ENCODE measurements around the gene GVQW3. TPM values are rescaled to one million over a fixed set of nuclear protein-coding genes. Genes with fewer than 3 reads are reported as not detected.

Gene GVQW3
- total RNA-seq, 1 experiment from 2014 or later = 6.2 TPM

DNA sequence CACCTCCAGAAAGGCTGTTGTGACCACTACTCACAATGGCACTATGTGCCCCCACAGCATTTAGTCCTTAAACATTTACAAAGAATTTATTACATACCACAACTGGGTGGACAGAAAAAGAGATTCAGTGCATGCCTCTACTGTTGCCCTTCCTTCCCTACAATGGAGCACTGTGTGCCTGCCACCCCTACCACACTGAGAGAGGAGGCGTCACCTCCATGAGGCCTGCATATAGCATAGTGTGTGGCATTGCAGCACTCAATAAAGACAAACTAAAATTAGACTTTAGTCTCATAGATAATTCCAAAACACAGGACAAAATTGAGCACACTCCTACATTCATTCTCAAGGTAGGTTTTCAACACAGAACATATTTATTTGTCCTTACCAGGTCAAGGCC is 26.0 kb upstream of the GVQW3 start:
- Histone ChIP-seq H3K4me1 (ENCODE audit: insufficient read depth, low read length, poor library complexity, severe bottlenecking) (no peaks in the 10 kb centered on the region), H3K9me3 (ENCODE audit: low read depth, low read length, poor library complexity, severe bottlenecking) (no peaks in the 10 kb centered on the region), H3K27me3 (replicated peaks; ENCODE audit: insufficient read depth, low read depth, low read length, poor library complexity) (no peaks in the 10 kb centered on the region), H3K27ac (ENCODE audit: low read depth, low read length, poor library complexity, severe bottlenecking) (no peak overlapping the region), H3K36me3 (ENCODE audit: insufficient read depth, low read length, poor library complexity, severe bottlenecking) (peaks cover 29% of the 10 kb centered on the region), H3K4me3 (ENCODE audit: low read depth, low read length, poor library complexity, severe bottlenecking) (no peak overlapping the region)
- intact Hi-C loops (cut with micrococcal nuclease; ENCODE audit: unreplicated experiment) = no loop called here
- no TSS peak for BruUV-seq (replicated peaks)
- ChIA-PET POLR2A (ENCODE audit: low non-redundant PET) (no interaction called here), CTCF (no interaction called here)
- no peak for DNase-seq (ENCODE audit: low spot score)
- TF ChIP-seq, protein P1, sequence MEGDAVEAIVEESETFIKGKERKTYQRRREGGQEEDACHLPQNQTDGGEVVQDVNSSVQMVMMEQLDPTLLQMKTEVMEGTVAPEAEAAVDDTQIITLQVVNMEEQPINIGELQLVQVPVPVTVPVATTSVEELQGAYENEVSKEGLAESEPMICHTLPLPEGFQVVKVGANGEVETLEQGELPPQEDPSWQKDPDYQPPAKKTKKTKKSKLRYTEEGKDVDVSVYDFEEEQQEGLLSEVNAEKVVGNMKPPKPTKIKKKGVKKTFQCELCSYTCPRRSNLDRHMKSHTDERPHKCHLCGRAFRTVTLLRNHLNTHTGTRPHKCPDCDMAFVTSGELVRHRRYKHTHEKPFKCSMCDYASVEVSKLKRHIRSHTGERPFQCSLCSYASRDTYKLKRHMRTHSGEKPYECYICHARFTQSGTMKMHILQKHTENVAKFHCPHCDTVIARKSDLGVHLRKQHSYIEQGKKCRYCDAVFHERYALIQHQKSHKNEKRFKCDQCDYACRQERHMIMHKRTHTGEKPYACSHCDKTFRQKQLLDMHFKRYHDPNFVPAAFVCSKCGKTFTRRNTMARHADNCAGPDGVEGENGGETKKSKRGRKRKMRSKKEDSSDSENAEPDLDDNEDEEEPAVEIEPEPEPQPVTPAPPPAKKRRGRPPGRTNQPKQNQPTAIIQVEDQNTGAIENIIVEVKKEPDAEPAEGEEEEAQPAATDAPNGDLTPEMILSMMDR (conservative IDR thresholded peaks at IDR 0.05; ENCODE audit: low read depth, low read length) = no peak
- TF ChIP-seq EZH2 (IDR thresholded peaks at IDR 0.05; ENCODE audit: borderline replicate concordance, low read depth, low read length, poor library complexity, severe bottlenecking) = no peak

DNA sequence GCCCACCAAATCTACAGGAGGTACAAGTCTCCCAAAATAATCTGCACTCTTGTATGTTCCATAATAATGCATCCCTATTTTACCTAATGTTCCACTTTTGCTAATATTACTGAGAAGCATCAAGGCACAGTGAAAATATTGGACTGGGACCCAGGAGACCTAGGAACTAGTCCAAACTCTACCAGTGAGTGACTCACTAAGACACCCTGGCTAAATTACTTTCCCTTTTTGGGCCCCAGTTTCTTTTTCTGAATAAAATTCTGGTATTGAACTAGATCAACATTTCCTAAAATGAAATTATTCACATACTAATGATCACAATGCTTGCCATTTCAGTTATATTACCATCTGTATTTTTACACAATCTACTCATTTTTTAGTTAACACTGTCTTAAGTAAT is 19.7 kb upstream of the GVQW3 start:
- H3K36me3 ChIP-seq (ENCODE audit: insufficient read depth, low read length, poor library complexity, severe bottlenecking) = no peaks in the 10 kb centered on the region
- intact Hi-C loops (cut with micrococcal nuclease; ENCODE audit: unreplicated experiment) = no loop called here
- BruUV-seq (replicated peaks) = no TSS peak
- H3K4me3 ChIP-seq (ENCODE audit: low read depth, low read length, poor library complexity, severe bottlenecking) = no peak overlapping the region
- H3K27me3 ChIP-seq (replicated peaks; ENCODE audit: insufficient read depth, low read depth, low read length, poor library complexity) = no peaks in the 10 kb centered on the region
- DNase-seq (ENCODE audit: low spot score) = no peak
- peaks cover 15% of the 10 kb centered on the region for H3K4me1 ChIP-seq (ENCODE audit: insufficient read depth, low read length, poor library complexity, severe bottlenecking)
- ChIA-PET CTCF (no interaction called here), POLR2A (ENCODE audit: low non-redundant PET) (no interaction called here)
- no peaks in the 10 kb centered on the region for H3K9me3 ChIP-seq (ENCODE audit: low read depth, low read length, poor library complexity, severe bottlenecking)
- no peak for TF ChIP-seq EZH2 (IDR thresholded peaks at IDR 0.05; ENCODE audit: borderline replicate concordance, low read depth, low read length, poor library complexity, severe bottlenecking)
- H3K27ac ChIP-seq (ENCODE audit: low read depth, low read length, poor library complexity, severe bottlenecking) = no peak overlapping the region

DNA sequence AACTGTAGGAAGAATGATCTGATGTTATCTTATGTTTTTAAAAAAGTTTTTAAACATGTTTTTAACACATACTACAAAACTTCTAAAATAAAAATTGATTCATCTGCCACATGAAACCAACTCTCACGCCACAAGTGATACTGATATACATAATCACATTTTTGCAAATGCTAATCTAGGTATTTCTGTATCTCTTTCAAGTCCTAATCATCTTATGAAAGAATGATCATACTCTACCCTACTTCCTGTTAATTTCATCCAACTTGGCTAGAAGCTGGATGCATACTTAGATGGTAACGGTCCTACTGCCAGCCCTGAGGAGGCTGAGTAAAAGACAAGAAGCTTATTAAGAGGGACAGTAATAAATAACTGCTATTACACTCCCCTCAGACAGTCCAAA is 19.3 kb upstream of the GVQW3 start:
- ChIA-PET CTCF (no interaction called here), POLR2A (ENCODE audit: low non-redundant PET) (no interaction called here)
- Histone ChIP-seq H3K4me3 (ENCODE audit: low read depth, low read length, poor library complexity, severe bottlenecking) (no peak overlapping the region), H3K27ac (ENCODE audit: low read depth, low read length, poor library complexity, severe bottlenecking) (no peak overlapping the region), H3K4me1 (ENCODE audit: insufficient read depth, low read length, poor library complexity, severe bottlenecking) (peaks cover 15% of the 10 kb centered on the region), H3K27me3 (replicated peaks; ENCODE audit: insufficient read depth, low read depth, low read length, poor library complexity) (no peaks in the 10 kb centered on the region), H3K36me3 (ENCODE audit: insufficient read depth, low read length, poor library complexity, severe bottlenecking) (no peaks in the 10 kb centered on the region), H3K9me3 (ENCODE audit: low read depth, low read length, poor library complexity, severe bottlenecking) (no peaks in the 10 kb centered on the region)
- intact Hi-C loops (cut with micrococcal nuclease; ENCODE audit: unreplicated experiment) = no loop called here
- no peak for TF ChIP-seq EZH2 (IDR thresholded peaks at IDR 0.05; ENCODE audit: borderline replicate concordance, low read depth, low read length, poor library complexity, severe bottlenecking)
- TF ChIP-seq, protein P1 (conservative IDR thresholded peaks at IDR 0.05; ENCODE audit: low read depth, low read length) = no peak
- DNase-seq (ENCODE audit: low spot score) = no peak
- BruUV-seq (replicated peaks) = no TSS peak

DNA sequence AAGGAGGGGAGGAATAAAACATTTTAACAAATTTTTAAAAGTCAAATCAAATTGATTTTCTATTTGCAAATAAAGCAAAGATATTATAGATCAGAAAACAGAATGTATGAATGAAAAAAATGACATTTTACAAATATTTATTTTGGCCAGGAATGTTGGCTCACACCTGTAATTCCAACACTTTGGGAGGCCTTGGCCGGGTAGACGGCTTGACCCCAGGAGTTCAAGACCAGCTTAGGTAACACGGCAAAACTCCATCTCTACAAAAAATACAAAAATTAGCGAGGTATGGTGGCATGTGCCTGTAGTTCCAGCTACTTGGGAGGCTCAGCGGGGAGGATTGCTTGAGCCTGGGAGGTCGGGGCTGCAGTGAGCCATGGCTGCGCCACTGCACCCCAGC is 18.4 kb upstream of the GVQW3 start:
- intact Hi-C loops (cut with micrococcal nuclease; ENCODE audit: unreplicated experiment) = no loop called here
- Histone ChIP-seq H3K27ac (ENCODE audit: low read depth, low read length, poor library complexity, severe bottlenecking) (no peak overlapping the region), H3K4me1 (ENCODE audit: insufficient read depth, low read length, poor library complexity, severe bottlenecking) (peaks cover 15% of the 10 kb centered on the region), H3K27me3 (replicated peaks; ENCODE audit: insufficient read depth, low read depth, low read length, poor library complexity) (no peaks in the 10 kb centered on the region), H3K36me3 (ENCODE audit: insufficient read depth, low read length, poor library complexity, severe bottlenecking) (no peaks in the 10 kb centered on the region), H3K9me3 (ENCODE audit: low read depth, low read length, poor library complexity, severe bottlenecking) (no peaks in the 10 kb centered on the region), H3K4me3 (ENCODE audit: low read depth, low read length, poor library complexity, severe bottlenecking) (no peak overlapping the region)
- ChIA-PET CTCF (no interaction called here), POLR2A (ENCODE audit: low non-redundant PET) (no interaction called here)
- no peak for DNase-seq (ENCODE audit: low spot score)
- no TSS peak for BruUV-seq (replicated peaks)
- TF ChIP-seq EZH2 (IDR thresholded peaks at IDR 0.05; ENCODE audit: borderline replicate concordance, low read depth, low read length, poor library complexity, severe bottlenecking) = no peak
- TF ChIP-seq, protein P1 (conservative IDR thresholded peaks at IDR 0.05; ENCODE audit: low read depth, low read length) = no peak
